ENCODE results near the gene MKI67.
A peak's percentile ranks its signal among the peaks of the same experiment; 100 is the strongest.

The MKI67 gene

DNA sequence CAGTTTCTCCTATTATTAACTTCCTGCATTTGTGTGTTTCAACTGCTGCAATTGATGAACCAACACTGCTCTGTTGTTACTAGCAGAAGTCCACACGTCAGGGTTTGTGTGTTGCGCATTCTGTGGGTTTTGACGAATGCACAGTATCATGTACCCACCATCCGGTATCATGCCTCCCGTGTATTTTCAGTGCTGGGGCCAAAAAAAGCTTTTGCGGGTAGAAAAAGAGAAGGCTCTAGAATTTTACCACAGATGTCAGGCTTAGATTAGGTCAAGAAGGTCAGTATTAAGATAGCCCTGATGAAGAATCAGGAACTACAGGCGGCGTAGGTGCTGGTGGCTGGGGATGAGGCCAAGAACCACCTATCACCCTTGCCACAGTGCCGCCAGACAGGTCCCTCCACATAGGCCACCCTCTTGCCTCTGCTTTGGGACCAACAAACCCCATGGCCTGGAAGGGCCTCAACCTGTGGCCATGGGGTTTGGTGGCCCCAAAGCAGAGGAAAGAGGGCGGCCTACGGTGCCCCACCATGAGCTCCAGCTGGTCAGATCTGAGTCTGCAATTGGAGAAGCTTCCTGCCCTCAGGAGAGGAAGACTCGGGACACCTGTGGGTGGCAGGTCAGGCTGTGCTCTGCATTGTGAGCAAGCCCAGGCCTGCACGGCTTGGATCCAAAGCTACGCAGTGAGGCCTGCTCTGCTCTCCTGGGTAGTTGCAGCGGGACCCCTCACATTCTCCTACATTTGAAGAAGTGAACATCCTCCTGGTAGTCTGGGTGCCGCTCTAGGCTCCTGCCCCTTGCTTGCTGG lies 71.9 kb downstream of the MKI67 start:
- DNase-seq (ENCODE audit: extremely low read depth in 1 of 2, low read depth in 1 of 2): no peak

DNA sequence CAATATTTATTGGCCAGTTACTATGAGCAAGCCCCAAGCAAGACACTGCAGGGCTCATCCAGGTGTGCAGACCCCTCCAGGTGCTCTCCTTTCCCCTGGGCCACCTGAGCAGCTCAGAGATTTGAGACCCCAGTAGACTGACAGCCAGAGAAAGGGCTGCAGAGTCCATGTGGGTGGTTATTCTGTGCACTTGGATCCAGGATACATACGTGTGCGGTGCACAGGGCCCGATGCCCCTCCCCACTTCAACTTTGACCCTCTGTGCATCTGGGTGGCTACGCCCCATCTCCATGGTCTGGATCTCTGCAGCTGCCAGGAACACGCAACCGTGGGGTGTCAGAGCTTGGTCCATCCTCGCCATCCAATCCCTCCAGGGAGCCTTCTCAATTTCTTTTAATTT lies 72.9 kb downstream of the MKI67 start:
- DNase-seq (ENCODE audit: extremely low read depth in 1 of 2, low read depth in 1 of 2): no peak

DNA sequence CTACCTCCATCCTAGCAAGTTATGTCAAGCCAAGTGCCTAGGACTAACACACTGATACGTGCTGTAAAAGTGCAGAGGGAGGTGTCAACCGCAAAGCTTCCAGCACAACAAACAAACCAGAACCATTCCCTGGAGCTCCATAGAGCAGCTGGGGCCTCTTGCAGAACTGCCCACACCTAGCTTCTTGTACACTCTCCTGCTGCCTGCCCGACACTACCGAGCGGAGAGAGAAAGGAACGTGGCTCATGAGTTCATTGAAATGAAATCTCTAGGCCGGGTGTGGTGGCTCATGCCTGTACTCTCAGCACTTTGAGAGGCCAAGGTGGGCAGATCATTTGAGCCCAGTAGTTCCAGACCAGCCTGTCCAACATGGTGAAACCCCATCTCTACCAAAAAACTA lies 73.5 kb downstream of the MKI67 start:
- no peak for DNase-seq (ENCODE audit: extremely low read depth in 1 of 2, low read depth in 1 of 2)

GRCh38 chr10:128051548-128051947 lies 74.7 kb downstream of the MKI67 start:
- DNase-seq (ENCODE audit: extremely low read depth in 1 of 2, low read depth in 1 of 2): no peak

DNA sequence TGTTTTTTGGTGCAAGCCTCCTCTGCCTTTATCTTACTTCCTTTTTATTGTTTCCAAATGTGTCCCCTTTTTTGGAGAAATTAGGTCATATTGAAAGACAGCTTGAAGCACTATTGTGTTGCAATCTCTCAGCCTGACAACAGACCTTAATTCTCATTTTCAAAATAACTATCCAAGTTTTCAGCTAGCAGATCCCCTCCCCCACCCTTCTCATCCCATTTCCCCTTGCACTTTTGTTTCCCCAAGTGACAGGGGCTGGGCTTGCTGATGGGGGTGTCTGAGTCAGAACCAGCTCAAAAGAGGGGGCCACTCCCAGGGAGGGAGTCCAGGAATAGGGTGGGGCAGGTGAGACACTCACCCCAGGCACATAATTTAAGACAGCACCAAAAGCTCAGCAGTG lies 75.3 kb downstream of the MKI67 start:
- DNase-seq (ENCODE audit: extremely low read depth in 1 of 2, low read depth in 1 of 2): no peak

DNA sequence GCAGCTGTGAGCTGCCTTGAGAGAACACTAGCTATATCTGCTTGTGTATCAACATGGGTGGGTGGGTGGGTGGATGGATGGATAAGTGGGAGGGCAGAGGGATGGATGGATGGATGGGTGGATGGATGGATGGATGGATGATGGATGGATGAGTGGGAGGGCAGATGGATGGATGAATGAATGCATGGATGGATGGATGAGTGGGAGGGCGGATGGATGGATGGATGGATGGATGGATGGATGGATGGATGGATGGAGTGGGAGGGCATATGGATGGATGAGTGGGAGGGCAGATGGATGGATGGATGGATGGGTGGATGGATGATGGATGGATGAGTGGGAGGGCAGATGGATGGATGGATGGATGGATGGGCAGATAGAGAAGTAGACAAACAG lies 76.1 kb downstream of the MKI67 start:
- no peak for DNase-seq (ENCODE audit: extremely low read depth in 1 of 2, low read depth in 1 of 2)

DNA sequence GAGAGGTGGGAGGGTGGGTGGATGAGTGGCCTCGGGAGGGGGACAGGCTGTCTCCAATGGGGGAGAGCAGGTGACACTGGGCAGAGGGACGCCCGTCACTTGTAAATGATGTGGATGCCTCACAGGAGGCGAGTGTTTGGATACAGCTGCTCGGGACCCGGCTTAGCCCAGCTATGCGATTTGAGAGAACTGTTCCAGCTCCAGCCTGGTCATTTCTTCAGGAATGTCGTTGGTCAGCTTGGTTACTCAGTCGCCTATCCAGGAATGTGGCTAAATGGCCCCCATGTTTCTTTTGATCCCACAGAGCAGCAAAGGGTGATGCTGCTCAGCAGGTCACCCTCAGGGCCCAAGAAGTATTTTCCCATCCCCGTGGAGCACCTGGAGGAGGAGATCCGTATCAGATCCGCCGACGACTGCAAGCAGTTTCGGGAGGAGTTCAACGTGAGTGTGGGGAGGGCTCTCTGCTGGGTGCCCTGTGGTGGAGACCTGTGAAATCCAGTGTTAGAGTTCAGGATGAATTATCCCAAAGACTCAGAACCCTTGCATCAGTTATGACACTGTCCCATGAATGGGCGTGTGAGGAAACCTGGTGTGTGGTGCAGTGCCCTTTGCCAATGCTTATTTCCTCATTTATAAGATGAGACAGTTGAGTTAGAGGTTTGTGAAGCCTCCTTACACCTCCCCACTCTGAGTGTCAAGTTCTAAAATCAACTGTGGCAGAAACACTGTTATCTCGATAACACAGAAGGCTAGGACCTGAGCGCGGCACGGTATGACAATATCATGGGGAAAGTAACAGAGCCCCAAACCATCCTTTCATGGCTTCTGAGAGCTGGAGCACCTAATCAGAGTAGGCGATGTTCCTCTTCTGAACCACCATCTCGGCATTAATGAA lies 76.8 kb downstream of the MKI67 start:
- no peak for DNase-seq (ENCODE audit: extremely low read depth in 1 of 2, low read depth in 1 of 2)

- no peak for DNase-seq (ENCODE audit: extremely low read depth in 1 of 2, low read depth in 1 of 2)
Observed at GRCh38 chr10:128048819-128049210, 77.4 kb downstream of the MKI67 start.

- DNase-seq (ENCODE audit: extremely low read depth in 1 of 2, low read depth in 1 of 2): no peak
Observed at GRCh38 chr10:128047991-128048818, 78.0 kb downstream of the MKI67 start.

DNA sequence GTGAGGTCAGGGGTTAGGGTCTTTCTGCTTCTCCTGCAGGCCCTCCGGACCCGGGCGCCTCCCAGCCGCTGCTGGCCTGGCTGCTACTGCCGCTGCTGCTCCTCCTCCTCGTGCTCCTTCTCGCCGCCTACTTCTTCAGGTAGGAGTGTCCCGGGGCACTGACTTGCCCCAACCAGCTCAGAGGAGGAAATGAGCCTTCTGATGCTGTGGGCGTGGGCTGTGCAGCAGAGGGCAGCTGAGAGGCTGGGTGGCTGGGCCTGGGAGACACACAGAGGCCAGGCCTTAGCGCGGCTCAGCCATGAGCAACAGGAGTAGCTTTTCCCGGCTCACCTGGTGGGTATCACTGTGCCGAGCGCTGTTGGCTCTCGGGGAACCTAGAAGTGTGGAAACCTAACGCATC lies 78.9 kb downstream of the MKI67 start:
- DNase-seq (ENCODE audit: extremely low read depth in 1 of 2, low read depth in 1 of 2): peak; percentile 65 to 68

GRCh38 chr10:128046953-128047290 lies 79.3 kb downstream of the MKI67 start:
- no peak for DNase-seq (ENCODE audit: extremely low read depth in 1 of 2, low read depth in 1 of 2)

Measured in activated CD8-positive, alpha-beta memory T cell treated with anti-CD3 and anti-CD28 coated beads for 1 hour (primary cell).